Thyroid gland (tissue), 4 donors: Measurements from ENCODE around the gene ELL. TPM values are rescaled to one million over a fixed set of nuclear protein-coding genes. Genes with fewer than 3 reads are reported as not detected.

Source experiments
- DNase-seq, 2 donors: peaks; one replicate each; pipeline ENCODE4 v3.0.0-alpha.2; 2019
- H3K27ac ChIP-seq, 3 donors: fragments of 200-600 bp; sonication (generic); 1 replicate in 2 of 3; 2 replicates in 1 of 3; pipeline ENCODE4 v1.5.1; 2016 to 2019; ENCODE audit warnings: mild to moderate bottlenecking in 1 of 3, moderate library complexity in 1 of 3
- H3K27me3 ChIP-seq: fragments of 200-600 bp; sonication (generic); one replicate; pipeline ENCODE4 v1.5.1; 2019
- H3K36me3 ChIP-seq, 2 donors: fragments of 200-600 bp; sonication (generic); one replicate each; pipeline ENCODE4 v1.5.1; 2016 to 2019
- H3K4me1 ChIP-seq, 2 donors: fragments of 200-600 bp; sonication (generic); one replicate each; pipeline ENCODE4 v1.5.1; 2017 to 2019
- H3K4me3 ChIP-seq, 3 donors: fragments of 200-600 bp; sonication (generic); replicated peaks in 1 of 3; 1 replicate in 2 of 3; 2 replicates in 1 of 3; pipeline ENCODE4 v1.5.1; 2016; ENCODE audit warnings: mild to moderate bottlenecking in 1 of 3
- H3K9me3 ChIP-seq: fragments of 200-600 bp; sonication (generic); one replicate; pipeline ENCODE4 v1.5.1; 2017
- CTCF ChIP-seq, 6 experiments: fragments of 200-600 bp in 3 of 6; fragments of 450-650 bp in 3 of 6; sonication (generic) in 3 of 6; IDR thresholded peaks; one replicate each; pipeline ENCODE4 v1.5.1; 2016 to 2019; ENCODE audit warnings: antibody characterized with exemption in 6 of 6, mild to moderate bottlenecking in 2 of 6, inconsistent platforms in 1 of 6, moderate library complexity in 1 of 6
- POLR2A ChIP-seq, 2 donors: fragments of 450-650 bp; IDR thresholded peaks; one replicate each; pipeline ENCODE4 v1.6.1; 2017; ENCODE audit warnings: antibody characterized with exemption in 2 of 2, mild to moderate bottlenecking in 2 of 2, moderate library complexity in 1 of 2
- WGBS, 2 donors: methylation state at CpG; one replicate each; pipeline ENCODE4 v1.1.5; 2017; 5-methylcytosine and 5-hydroxymethylcytosine counted together
- intact Hi-C: fragments of 100-400 bp; cut with DNase I; formaldehyde crosslinking; loops from one replicate; pipeline ENCODE4 v1.15.1; 2023
- total RNA-seq, 4 donors: library from RNA; depleted of rRNA; stranded (reverse); fragments of >200 nt; gene quantifications; one replicate each; pipeline ENCODE4 v1.2.3, GENCODE V29; 2016

The ELL gene
- total RNA-seq, 4 donors from 2014 or later: 10.8 to 31.0 (median 11.5) TPM

DNA sequence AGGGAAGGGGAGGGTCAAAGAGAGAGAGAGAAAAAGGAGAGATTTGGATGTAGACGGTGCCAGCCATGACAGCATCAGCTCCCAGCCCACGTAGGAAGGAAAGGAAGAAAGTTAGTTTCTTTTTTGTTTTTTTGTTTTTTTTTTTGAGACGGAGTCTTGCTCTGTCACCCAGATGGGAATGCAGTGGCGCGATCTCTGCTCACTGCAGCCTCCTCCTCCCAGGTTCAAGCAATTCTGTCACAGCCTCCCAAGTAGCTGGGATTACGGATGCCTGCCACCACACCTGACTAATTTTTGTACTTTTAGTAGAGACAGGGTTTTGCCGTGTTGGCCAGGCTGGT is 27.6 kb downstream of the ELL start:
- intact Hi-C loops: no loop called here
- H3K4me3 ChIP-seq: no peak overlapping the region
- peaks cover 27 to 52% of the 10 kb centered on the region in 2 donors for H3K4me1 ChIP-seq
- H3K9me3 ChIP-seq: no peaks in the 10 kb centered on the region
- TF ChIP-seq POLR2A (IDR thresholded peaks at IDR 0.05): no peak
- TF ChIP-seq CTCF (IDR thresholded peaks at IDR 0.05): no peak
- 76 to 78% methylated on average over 7 of the region's 7 CpGs for WGBS, 2 donors
- H3K27me3 ChIP-seq: no peaks in the 10 kb centered on the region
- no peaks in the 10 kb centered on the region for H3K36me3 ChIP-seq
- H3K27ac ChIP-seq: no peak overlapping the region
- DNase-seq: no peak

DNA sequence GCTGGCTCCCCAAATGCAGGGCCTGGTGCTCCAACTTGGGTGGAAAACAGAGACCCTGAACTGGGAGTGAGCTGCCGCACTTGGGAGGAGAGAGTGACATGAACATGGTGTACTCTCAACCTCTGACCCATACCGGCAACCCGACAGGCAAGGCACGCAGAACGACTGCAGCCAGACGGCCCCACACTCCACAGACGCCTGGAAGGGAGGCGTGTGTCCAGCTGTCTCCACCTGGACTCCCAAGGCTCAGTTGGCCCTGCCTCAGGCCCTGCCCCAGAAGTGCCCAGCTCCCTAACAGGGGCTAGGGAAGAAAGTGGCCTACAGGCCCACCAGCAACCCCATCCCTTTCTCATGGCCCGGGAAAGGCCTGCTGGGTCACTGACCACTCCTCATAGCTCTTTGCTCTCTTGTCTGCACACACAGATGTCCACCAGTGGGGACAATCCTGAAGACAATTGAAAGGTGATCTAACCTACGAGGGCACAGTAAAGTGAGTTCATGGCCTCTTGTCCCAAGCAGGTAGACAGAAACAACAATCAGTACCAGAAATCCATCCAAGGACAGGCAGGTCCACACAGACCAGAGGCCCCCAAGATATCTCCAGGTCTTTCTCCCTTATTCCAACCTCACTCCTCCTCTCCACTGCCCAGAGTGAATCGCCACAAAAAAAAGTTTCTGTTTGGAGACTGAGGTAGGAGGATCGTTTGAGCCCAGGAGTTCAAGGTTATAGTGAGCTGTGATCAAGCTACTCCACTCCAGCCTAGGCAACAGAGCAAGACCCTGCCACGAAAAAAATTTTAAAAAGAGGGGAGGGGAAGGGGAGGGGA is 28.2 kb downstream of the ELL start:
- 68 to 88% methylated on average over 5 to 12 of the region's 13 CpGs for WGBS, 2 donors
- intact Hi-C loops: no loop called here
- no peak overlapping the region for H3K4me3 ChIP-seq
- H3K27ac ChIP-seq: no peak overlapping the region
- TF ChIP-seq CTCF (IDR thresholded peaks at IDR 0.05) (no peak), POLR2A (IDR thresholded peaks at IDR 0.05) (no peak)
- peaks cover 27 to 52% of the 10 kb centered on the region in 2 donors for H3K4me1 ChIP-seq
- H3K27me3 ChIP-seq: no peaks in the 10 kb centered on the region
- no peaks in the 10 kb centered on the region for H3K36me3 ChIP-seq
- no peak for DNase-seq
- H3K9me3 ChIP-seq: no peaks in the 10 kb centered on the region

- Histone ChIP-seq H3K27me3 (no peaks in the 10 kb centered on the region), H3K36me3 (no peaks in the 10 kb centered on the region), H3K4me1 (peaks cover 36 to 59% of the 10 kb centered on the region in 2 donors), H3K9me3 (no peaks in the 10 kb centered on the region), H3K27ac (no peak overlapping the region), H3K4me3 (no peak overlapping the region)
- TF ChIP-seq CTCF (IDR thresholded peaks at IDR 0.05) (no peak), POLR2A (IDR thresholded peaks at IDR 0.05) (no peak)
- intact Hi-C loops: no loop called here
- WGBS, 2 donors: 93 to 95% methylated on average over 15 of the region's 15 CpGs
- DNase-seq: no peak
Observed at GRCh38 chr19:18491995-18492953, 29.6 kb downstream of the ELL start.

- TF ChIP-seq CTCF (IDR thresholded peaks at IDR 0.05) (no peak), POLR2A (IDR thresholded peaks at IDR 0.05) (no peak)
- intact Hi-C loops: no loop called here
- peaks cover 28 to 59% of the 10 kb centered on the region in 2 donors for H3K4me1 ChIP-seq
- H3K27ac ChIP-seq: no peak overlapping the region
- H3K4me3 ChIP-seq: no peak overlapping the region
- H3K9me3 ChIP-seq: no peaks in the 10 kb centered on the region
- 96 to 100% methylated on average over 5 to 6 of the region's 6 CpGs for WGBS, 2 donors
- no peaks in the 10 kb centered on the region for H3K27me3 ChIP-seq
- H3K36me3 ChIP-seq: no peaks in the 10 kb centered on the region
- DNase-seq: no peak
Observed at GRCh38 chr19:18490728-18491127, 31.1 kb downstream of the ELL start.
